ENCODE measurements around the gene PRDM13. TPM values are rescaled to one million over a fixed set of nuclear protein-coding genes. Genes with fewer than 3 reads are reported as not detected.

The PRDM13 gene
- polyA plus RNA-seq, 1 donor (not counting 4 experiments of a cell fraction or from before 2014, with no cell fraction given) = not detected

DNA sequence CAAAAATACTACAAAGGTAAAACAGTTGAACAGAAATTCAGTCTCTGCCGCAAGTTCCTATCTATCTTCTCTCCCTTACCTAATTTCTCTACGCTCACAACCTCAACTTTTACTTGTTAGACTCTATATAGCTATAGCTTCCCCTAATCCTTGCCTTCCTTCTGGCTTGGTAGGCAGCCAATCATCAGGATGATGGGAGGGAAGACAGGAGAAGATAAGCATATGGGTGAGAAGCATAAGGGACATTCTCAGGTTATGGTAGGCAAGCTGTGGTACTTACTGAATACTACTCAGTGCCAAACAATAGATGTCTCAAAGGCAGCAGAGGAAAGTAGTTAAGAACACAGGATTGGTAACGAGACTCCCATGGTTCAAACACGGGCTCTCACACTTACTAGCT is 46.0 kb upstream of the PRDM13 start:
- H2AFZ ChIP-seq (ENCODE audit: control insufficient read depth, low read length) = no peak overlapping the region
- peaks cover 52% of the 10 kb centered on the region for H3K79me2 ChIP-seq (ENCODE audit: control insufficient read depth, insufficient read depth, low read length)
- DNase-seq (ENCODE audit: low read depth, low spot score) (no peak), FAIRE-seq (no peak)
- H3K36me3 ChIP-seq (ENCODE audit: control insufficient read depth in 2 of 2, extremely low read depth in 1 of 2, insufficient read depth in 2 of 2, low read length in 2 of 2) = peaks cover 12 to 14% of the 10 kb centered on the region in 2 experiments
- H3K27me3 ChIP-seq (ENCODE audit: control insufficient read depth, extremely low read depth, insufficient read depth, low read length) = no peaks in the 10 kb centered on the region
- H4K20me1 ChIP-seq (ENCODE audit: control insufficient read depth, extremely low read depth, insufficient read depth, low read length) = no peaks in the 10 kb centered on the region
- H3K9ac ChIP-seq (ENCODE audit: control insufficient read depth, extremely low read depth, insufficient read depth, low read length) = no peak overlapping the region
- no peak for TF ChIP-seq EZH2 (IDR thresholded peaks at IDR 0.05; ENCODE audit: low read length)
- TF ChIP-seq, protein P1, sequence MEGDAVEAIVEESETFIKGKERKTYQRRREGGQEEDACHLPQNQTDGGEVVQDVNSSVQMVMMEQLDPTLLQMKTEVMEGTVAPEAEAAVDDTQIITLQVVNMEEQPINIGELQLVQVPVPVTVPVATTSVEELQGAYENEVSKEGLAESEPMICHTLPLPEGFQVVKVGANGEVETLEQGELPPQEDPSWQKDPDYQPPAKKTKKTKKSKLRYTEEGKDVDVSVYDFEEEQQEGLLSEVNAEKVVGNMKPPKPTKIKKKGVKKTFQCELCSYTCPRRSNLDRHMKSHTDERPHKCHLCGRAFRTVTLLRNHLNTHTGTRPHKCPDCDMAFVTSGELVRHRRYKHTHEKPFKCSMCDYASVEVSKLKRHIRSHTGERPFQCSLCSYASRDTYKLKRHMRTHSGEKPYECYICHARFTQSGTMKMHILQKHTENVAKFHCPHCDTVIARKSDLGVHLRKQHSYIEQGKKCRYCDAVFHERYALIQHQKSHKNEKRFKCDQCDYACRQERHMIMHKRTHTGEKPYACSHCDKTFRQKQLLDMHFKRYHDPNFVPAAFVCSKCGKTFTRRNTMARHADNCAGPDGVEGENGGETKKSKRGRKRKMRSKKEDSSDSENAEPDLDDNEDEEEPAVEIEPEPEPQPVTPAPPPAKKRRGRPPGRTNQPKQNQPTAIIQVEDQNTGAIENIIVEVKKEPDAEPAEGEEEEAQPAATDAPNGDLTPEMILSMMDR (optimal IDR thresholded peaks at IDR 0.05 in 1 of 3, IDR thresholded peaks at IDR 0.05 in 1 of 3, conservative IDR thresholded peaks at IDR 0.05 in 1 of 3; ENCODE audit: extremely low read depth in 1 of 3, insufficient read depth in 2 of 3, low read length in 3 of 3) = no peak
- peaks cover 10% of the 10 kb centered on the region for H3K4me1 ChIP-seq (ENCODE audit: control insufficient read depth, extremely low read depth, insufficient read depth, low read length)
- H3K27ac ChIP-seq (ENCODE audit: control insufficient read depth, insufficient read depth, low read length) = no peak overlapping the region
- peaks cover 2% of the 10 kb centered on the region for H3K9me1 ChIP-seq (ENCODE audit: control insufficient read depth, extremely low read depth, insufficient read depth, low read length)
- dilution Hi-C loops (cut with MboI; ENCODE audit: extremely low pct_ligation_motif_present, low sequenced_read_pairs) = no loop called here
- H3K4me2 ChIP-seq (ENCODE audit: control insufficient read depth, extremely low read depth, insufficient read depth, low read depth, low read length) = no peak overlapping the region
- H3K4me3 ChIP-seq (ENCODE audit: control insufficient read depth in 2 of 3, extremely low read depth in 1 of 3, insufficient read depth in 2 of 3, low read depth in 1 of 3, low read length in 3 of 3) = no peak overlapping the region
- H3K9me3 ChIP-seq (ENCODE audit: control insufficient read depth, low read depth, low read length) = no peaks in the 10 kb centered on the region

DNA sequence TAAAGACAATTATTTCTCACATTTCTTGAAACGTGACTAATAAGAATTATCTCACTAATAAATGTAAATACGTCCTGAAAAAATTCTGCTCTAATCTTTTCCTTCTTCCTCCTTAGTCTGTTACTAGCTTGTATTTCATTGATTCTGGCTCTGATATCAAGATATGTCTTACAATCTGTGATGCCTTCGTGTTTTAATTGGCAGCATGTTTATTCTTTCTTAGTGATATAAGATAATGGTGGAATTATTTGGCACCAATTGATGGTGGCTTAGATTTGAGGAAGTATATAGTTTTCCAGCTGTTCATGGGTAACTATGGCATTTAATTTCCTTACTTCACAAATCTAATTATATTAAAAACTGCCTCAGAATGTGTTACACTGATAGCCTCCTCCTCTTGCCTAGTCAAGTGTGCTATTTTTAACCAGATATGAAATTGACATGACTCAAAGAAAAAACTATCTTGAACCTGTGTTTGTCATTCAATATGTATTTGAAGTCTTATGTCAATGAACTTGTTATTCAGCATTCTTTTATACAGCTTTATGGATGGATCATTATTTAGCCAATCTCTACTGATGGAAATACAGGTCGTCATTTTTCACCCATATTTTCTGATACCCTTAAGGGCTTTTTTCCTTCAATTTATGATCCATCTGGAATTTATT is 43.4 kb upstream of the PRDM13 start:
- dilution Hi-C loops (cut with MboI; ENCODE audit: extremely low pct_ligation_motif_present, low sequenced_read_pairs) = no loop called here
- peak; percentile 48 for FAIRE-seq
- no peak overlapping the region for H3K27ac ChIP-seq (ENCODE audit: control insufficient read depth, insufficient read depth, low read length)

More for the DNA sequence above, 43.4 kb upstream of the PRDM13 start:
- TF ChIP-seq EZH2 (IDR thresholded peaks at IDR 0.05; ENCODE audit: low read length) = no peak
- TF ChIP-seq, protein P1 (optimal IDR thresholded peaks at IDR 0.05 in 1 of 3, IDR thresholded peaks at IDR 0.05 in 1 of 3, conservative IDR thresholded peaks at IDR 0.05 in 1 of 3; ENCODE audit: extremely low read depth in 1 of 3, insufficient read depth in 2 of 3, low read length in 3 of 3) = no peak
- Histone ChIP-seq H3K9me3 (ENCODE audit: control insufficient read depth, low read depth, low read length) (no peaks in the 10 kb centered on the region), H3K4me1 (ENCODE audit: control insufficient read depth, extremely low read depth, insufficient read depth, low read length) (peaks cover 14% of the 10 kb centered on the region), H3K4me3 (ENCODE audit: control insufficient read depth in 2 of 3, extremely low read depth in 1 of 3, insufficient read depth in 2 of 3, low read depth in 1 of 3, low read length in 3 of 3) (no peak overlapping the region), H4K20me1 (ENCODE audit: control insufficient read depth, extremely low read depth, insufficient read depth, low read length) (no peaks in the 10 kb centered on the region), H2AFZ (ENCODE audit: control insufficient read depth, low read length) (no peak overlapping the region), H3K9me1 (ENCODE audit: control insufficient read depth, extremely low read depth, insufficient read depth, low read length) (peaks cover 2% of the 10 kb centered on the region), H3K79me2 (ENCODE audit: control insufficient read depth, insufficient read depth, low read length) (peaks cover 76% of the 10 kb centered on the region), H3K9ac (ENCODE audit: control insufficient read depth, extremely low read depth, insufficient read depth, low read length) (no peak overlapping the region), H3K36me3 (ENCODE audit: control insufficient read depth in 2 of 2, extremely low read depth in 1 of 2, insufficient read depth in 2 of 2, low read length in 2 of 2) (peaks cover 5% of the 10 kb centered on the region in 2 experiments), H3K27me3 (ENCODE audit: control insufficient read depth, extremely low read depth, insufficient read depth, low read length) (no peaks in the 10 kb centered on the region), H3K4me2 (ENCODE audit: control insufficient read depth, extremely low read depth, insufficient read depth, low read depth, low read length) (peak overlapping the region; percentile 14)
- DNase-seq (ENCODE audit: low read depth, low spot score) = no peak
